GM13977 (cell line): Measurements from ENCODE around the gene GPR65.

Experiments used
- DNase-seq: peaks from one replicate; pipeline ENCODE4 v3.0.0; 2012; ENCODE audit warnings: low spot score
- in situ Hi-C: fragments of 300-500 bp; cut with MboI; formaldehyde crosslinking; loops from one replicate; pipeline ENCODE4 v1.12.0; 2022; ENCODE audit warnings: low sequenced_read_pairs, low pct_unique_long_range_greater_than_20kb, mixed read lengths, inconsistent platforms; ENCODE audit not compliant: unreplicated experiment
- TF ChIP-seq, protein P1 (sequence below): IDR thresholded peaks from 2 replicates; pipeline ENCODE4 v1.5.1; 2012; ENCODE audit warnings: mild to moderate bottlenecking, control low read depth; ENCODE audit not compliant: insufficient read depth; ENCODE audit errors: extremely low read depth, missing control alignments

The GPR65 gene

GRCh38 chr14:88049936-88050335 is 45.0 kb downstream of the GPR65 start:
- TF ChIP-seq, protein P1, sequence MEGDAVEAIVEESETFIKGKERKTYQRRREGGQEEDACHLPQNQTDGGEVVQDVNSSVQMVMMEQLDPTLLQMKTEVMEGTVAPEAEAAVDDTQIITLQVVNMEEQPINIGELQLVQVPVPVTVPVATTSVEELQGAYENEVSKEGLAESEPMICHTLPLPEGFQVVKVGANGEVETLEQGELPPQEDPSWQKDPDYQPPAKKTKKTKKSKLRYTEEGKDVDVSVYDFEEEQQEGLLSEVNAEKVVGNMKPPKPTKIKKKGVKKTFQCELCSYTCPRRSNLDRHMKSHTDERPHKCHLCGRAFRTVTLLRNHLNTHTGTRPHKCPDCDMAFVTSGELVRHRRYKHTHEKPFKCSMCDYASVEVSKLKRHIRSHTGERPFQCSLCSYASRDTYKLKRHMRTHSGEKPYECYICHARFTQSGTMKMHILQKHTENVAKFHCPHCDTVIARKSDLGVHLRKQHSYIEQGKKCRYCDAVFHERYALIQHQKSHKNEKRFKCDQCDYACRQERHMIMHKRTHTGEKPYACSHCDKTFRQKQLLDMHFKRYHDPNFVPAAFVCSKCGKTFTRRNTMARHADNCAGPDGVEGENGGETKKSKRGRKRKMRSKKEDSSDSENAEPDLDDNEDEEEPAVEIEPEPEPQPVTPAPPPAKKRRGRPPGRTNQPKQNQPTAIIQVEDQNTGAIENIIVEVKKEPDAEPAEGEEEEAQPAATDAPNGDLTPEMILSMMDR = no peak
- in situ Hi-C loops = no loop called here
- no peak for DNase-seq

DNA sequence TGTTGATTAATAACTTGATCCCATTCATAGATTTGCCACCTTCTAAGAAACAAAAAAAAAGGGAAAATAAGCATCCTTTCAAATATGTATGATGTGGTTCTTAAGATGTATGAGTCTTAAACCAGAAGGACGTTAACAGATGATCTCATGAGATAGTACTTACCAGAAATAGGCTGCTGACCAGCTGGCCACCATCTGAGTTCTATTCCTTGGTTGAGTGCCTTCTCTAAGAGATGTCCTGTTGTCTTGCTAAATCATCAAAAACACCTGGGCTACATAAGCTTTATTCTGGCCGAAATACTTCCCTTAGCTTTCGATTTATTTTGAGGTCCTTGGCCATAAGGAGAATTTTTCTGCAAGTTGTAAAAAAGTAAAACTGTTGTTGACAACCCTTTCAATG is 55.6 kb downstream of the GPR65 start:
- in situ Hi-C loops = no loop called here
- TF ChIP-seq, protein P1 = no peak
- DNase-seq = no peak

- TF ChIP-seq, protein P1 = no peak
- in situ Hi-C loops = no loop called here
- DNase-seq = no peak
Observed at GRCh38 chr14:88063811-88064210, 58.9 kb downstream of the GPR65 start.
